ENCODE data around the gene SLC44A1. TPM values are rescaled to one million over a fixed set of nuclear protein-coding genes. Genes with fewer than 3 reads are reported as not detected.

SLC44A1 gene
- polyA plus RNA-seq, 1 of the 3 experiments (the other 2 are of a cell fraction) = 4.5 TPM

DNA sequence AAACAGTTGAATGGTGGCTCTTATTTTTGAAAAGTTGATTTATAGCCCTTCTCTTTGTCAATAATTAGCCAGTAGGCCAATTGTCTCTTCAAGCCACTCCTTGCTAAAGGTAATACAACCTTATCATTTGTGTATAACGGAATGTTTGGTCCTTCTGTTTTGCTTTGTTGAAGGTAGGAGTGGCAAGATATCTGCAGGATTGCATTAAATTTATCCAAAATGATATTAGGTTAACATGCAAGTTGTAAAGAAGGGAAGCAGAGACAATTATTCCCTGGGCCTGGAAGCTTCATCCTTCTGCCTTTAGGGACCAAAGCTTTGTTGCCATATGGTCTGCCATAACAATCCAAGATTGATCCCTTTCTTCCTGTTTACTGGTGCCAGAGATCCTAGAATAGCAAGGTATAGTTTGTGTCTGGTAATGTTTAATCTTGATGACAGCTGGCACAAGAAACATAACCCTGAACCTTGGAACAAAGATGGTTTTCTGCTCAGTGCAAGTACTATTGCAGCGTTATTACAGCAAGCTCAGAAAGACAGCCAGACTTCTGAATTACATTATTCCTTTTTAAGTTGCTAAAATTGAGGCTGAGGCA, 187.9 kb downstream of the SLC44A1 start:
- TF ChIP-seq MAX (IDR thresholded peaks at IDR 0.05; ENCODE audit: low read depth) (no peak), USF2 (IDR thresholded peaks at IDR 0.05; ENCODE audit: borderline replicate concordance, low read depth, low read length) (no peak), USF1 (IDR thresholded peaks at IDR 0.05; ENCODE audit: borderline replicate concordance, low read depth) (no peak), RCOR1 (IDR thresholded peaks at IDR 0.05; ENCODE audit: low read length) (no peak), SMC3 (IDR thresholded peaks at IDR 0.05; ENCODE audit: low read depth, low read length) (no peak), CHD2 (IDR thresholded peaks at IDR 0.05; ENCODE audit: low read length, partially characterized antibody) (no peak), RXRA (IDR thresholded peaks at IDR 0.05; ENCODE audit: borderline replicate concordance, low read depth) (no peak), FOSL2 (IDR thresholded peaks at IDR 0.05; ENCODE audit: borderline replicate concordance, low read depth) (no peak)
- TF ChIP-seq, protein P1, sequence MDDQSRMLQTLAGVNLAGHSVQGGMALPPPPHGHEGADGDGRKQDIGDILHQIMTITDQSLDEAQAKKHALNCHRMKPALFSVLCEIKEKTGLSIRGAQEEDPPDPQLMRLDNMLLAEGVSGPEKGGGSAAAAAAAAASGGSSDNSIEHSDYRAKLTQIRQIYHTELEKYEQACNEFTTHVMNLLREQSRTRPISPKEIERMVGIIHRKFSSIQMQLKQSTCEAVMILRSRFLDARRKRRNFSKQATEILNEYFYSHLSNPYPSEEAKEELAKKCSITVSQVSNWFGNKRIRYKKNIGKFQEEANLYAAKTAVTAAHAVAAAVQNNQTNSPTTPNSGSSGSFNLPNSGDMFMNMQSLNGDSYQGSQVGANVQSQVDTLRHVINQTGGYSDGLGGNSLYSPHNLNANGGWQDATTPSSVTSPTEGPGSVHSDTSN (IDR thresholded peaks at IDR 0.05) = no peak
- DNase-seq = no peak
- ChIA-PET CTCF (interaction anchor here (0.8 to 1.3 kb wide), 2 partner anchors 16 to 651 kb away, joined by 3 to 5 read pairs; no protein-coding TSS in a partner anchor), POLR2A (no interaction called here)
- Histone ChIP-seq H3K4me3 (ENCODE audit: low read depth in 2 of 2, low read length in 1 of 2) (no peak overlapping the region), H3K4me2 (no peak overlapping the region), H3K9me3 (no peaks in the 10 kb centered on the region), H3K27ac (ENCODE audit: low read depth in 2 of 2, low read length in 1 of 2) (no peak overlapping the region), H3K36me3 (replicated peaks in 1 of 2; ENCODE audit: control insufficient read depth in 1 of 2, insufficient read depth in 2 of 2, low read length in 1 of 2) (no peaks in the 10 kb centered on the region), H3K27me3 (ENCODE audit: insufficient read depth) (no peaks in the 10 kb centered on the region), H3K4me1 (ENCODE audit: control insufficient read depth in 1 of 2, insufficient read depth in 2 of 2, low read depth in 1 of 2, low read length in 1 of 2) (no peaks in the 10 kb centered on the region), H2AFZ (ENCODE audit: low read depth) (no peak overlapping the region), H3F3A (replicated peaks; ENCODE audit: insufficient read depth) (no peaks in the 10 kb centered on the region), H4K20me1 (ENCODE audit: insufficient read depth) (no peaks in the 10 kb centered on the region), H3K79me2 (ENCODE audit: insufficient read depth) (no peaks in the 10 kb centered on the region), H3K9ac (no peak overlapping the region), H3K9me2 (no peaks in the 10 kb centered on the region)
- WGBS (ENCODE audit: low lambda C conversion rate) = 92% methylated on average over 2 of the region's 2 CpGs

DNA sequence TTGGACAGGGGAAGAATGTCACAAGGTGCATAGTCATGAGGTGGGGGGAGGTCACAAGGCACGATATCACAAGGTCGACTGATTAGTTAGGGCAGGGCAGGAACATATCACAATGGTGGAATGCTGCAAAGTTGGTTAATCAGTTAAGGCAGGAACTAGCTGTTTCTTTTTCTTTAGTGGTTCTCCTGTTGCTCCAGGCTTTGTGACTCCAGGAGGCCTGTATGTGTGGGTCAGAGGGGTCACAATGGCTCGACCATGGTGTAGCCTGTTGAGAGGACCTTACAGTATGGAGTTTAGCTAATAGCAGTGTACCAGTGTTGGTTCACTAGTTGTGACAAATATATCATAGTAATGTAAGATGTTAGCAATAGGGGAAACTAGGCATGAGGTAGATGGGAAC, 191.0 kb downstream of the SLC44A1 start:
- H4K20me1 ChIP-seq (ENCODE audit: insufficient read depth) = no peaks in the 10 kb centered on the region
- H3F3A ChIP-seq (replicated peaks; ENCODE audit: insufficient read depth) = no peaks in the 10 kb centered on the region
- no peak overlapping the region for H3K4me2 ChIP-seq
- DNase-seq = no peak
- no peaks in the 10 kb centered on the region for H3K79me2 ChIP-seq (ENCODE audit: insufficient read depth)
- 43% methylated on average over 3 of the region's 3 CpGs for WGBS (ENCODE audit: low lambda C conversion rate)
- no peak overlapping the region for H3K27ac ChIP-seq (ENCODE audit: low read depth in 2 of 2, low read length in 1 of 2)
- ChIA-PET CTCF (no interaction called here), POLR2A (no interaction called here)
- no peak overlapping the region for H3K4me3 ChIP-seq (ENCODE audit: low read depth in 2 of 2, low read length in 1 of 2)
- no peaks in the 10 kb centered on the region for H3K27me3 ChIP-seq (ENCODE audit: insufficient read depth)
- H3K9me3 ChIP-seq = no peaks in the 10 kb centered on the region
- H3K9me2 ChIP-seq = no peaks in the 10 kb centered on the region
- H3K9ac ChIP-seq = no peak overlapping the region
- H3K36me3 ChIP-seq (replicated peaks in 1 of 2; ENCODE audit: control insufficient read depth in 1 of 2, insufficient read depth in 2 of 2, low read length in 1 of 2) = no peaks in the 10 kb centered on the region
- no peak overlapping the region for H2AFZ ChIP-seq (ENCODE audit: low read depth)
- no peaks in the 10 kb centered on the region for H3K4me1 ChIP-seq (ENCODE audit: control insufficient read depth in 1 of 2, insufficient read depth in 2 of 2, low read depth in 1 of 2, low read length in 1 of 2)
- TF ChIP-seq, protein P1 (IDR thresholded peaks at IDR 0.05) = no peak
- TF ChIP-seq RXRA (IDR thresholded peaks at IDR 0.05; ENCODE audit: borderline replicate concordance, low read depth) = no peak
- no peak for TF ChIP-seq RAD21 (IDR thresholded peaks at IDR 0.05; ENCODE audit: low read length)
- no peak for TF ChIP-seq GABPA (IDR thresholded peaks at IDR 0.05; ENCODE audit: low read depth)
- TF ChIP-seq YY1 (IDR thresholded peaks at IDR 0.05; ENCODE audit: low read depth) = no peak
- no peak for TF ChIP-seq CHD2 (IDR thresholded peaks at IDR 0.05; ENCODE audit: low read length, partially characterized antibody)
- TF ChIP-seq TAF1 (IDR thresholded peaks at IDR 0.05; ENCODE audit: borderline replicate concordance, low read depth, low read length) = no peak
- TF ChIP-seq REST (IDR thresholded peaks at IDR 0.05; ENCODE audit: low read depth, low read length) = no peak
- no peak for TF ChIP-seq TEAD4 (IDR thresholded peaks at IDR 0.05; ENCODE audit: borderline replicate concordance, insufficient read depth)
- TF ChIP-seq SIN3A (IDR thresholded peaks at IDR 0.05; ENCODE audit: borderline replicate concordance, low read depth, low read length) = no peak
- no peak for TF ChIP-seq NFIC (IDR thresholded peaks at IDR 0.05; ENCODE audit: borderline replicate concordance)
- no peak for TF ChIP-seq NRF1 (IDR thresholded peaks at IDR 0.05; ENCODE audit: low read depth, low read length)
- no peak for TF ChIP-seq RFX5 (IDR thresholded peaks at IDR 0.05; ENCODE audit: low read length)
- no peak for TF ChIP-seq TCF12 (IDR thresholded peaks at IDR 0.05)
